Measurements from ENCODE around the gene MECP2. TPM values are rescaled to one million over a fixed set of nuclear protein-coding genes. Genes with fewer than 3 reads are reported as not detected.
A peak's percentile ranks its signal among the peaks of the same experiment; 100 is the strongest.

Gene MECP2
- total RNA-seq, 1 experiment from 2014 or later = 47.3 TPM

GRCh38 chrX:154092371-154092770, 5.1 kb downstream of the MECP2 start:
- Histone ChIP-seq H3K36me3 (ENCODE audit: low read depth, low read length) (peaks cover 12% of the 10 kb centered on the region), H3K27ac (ENCODE audit: low read length) (no peak overlapping the region), H3K4me2 (ENCODE audit: low read length) (peak overlapping the region; percentile 12; the same call in 1 of the 2 replicates), H3K9me3 (ENCODE audit: low read length) (no peaks in the 10 kb centered on the region), H2AFZ (ENCODE audit: low read length) (no peak overlapping the region), H3K79me2 (ENCODE audit: low read length) (peaks cover 98% of the 10 kb centered on the region), H4K20me1 (ENCODE audit: low read length) (peaks cover 53% of the 10 kb centered on the region), H3K9ac (ENCODE audit: low read length) (no peak overlapping the region), H3K4me3 (ENCODE audit: low read length) (no peak overlapping the region), H3F3A (ENCODE audit: low read length, unreplicated experiment) (no peaks in the 10 kb centered on the region), H3K4me1 (ENCODE audit: insufficient read depth, low read length) (peaks cover 27% of the 10 kb centered on the region), H3K27me3 (ENCODE audit: low read length) (no peaks in the 10 kb centered on the region), H3K9me2 (replicated peaks; ENCODE audit: low read length) (no peaks in the 10 kb centered on the region)
- ChIA-PET CTCF (interaction anchor here (0.6 kb wide), 1 partner anchor 56 kb away, joined by 4 read pairs; no protein-coding TSS in a partner anchor), POLR2A (ENCODE audit: unreplicated experiment) (no interaction called here)
- TF ChIP-seq CTCF (conservative IDR thresholded peaks at IDR 0.05; ENCODE audit: low read depth, low read length) (no peak), EZH2phosphoT487 (IDR thresholded peaks at IDR 0.05; ENCODE audit: borderline replicate concordance, low read length) (no peak), EZH2 (IDR thresholded peaks at IDR 0.05; ENCODE audit: low read length, unreplicated experiment) (no peak)
- no TSS peak for BruUV-seq (replicated peaks)
- DNase-seq = no peak
- no peak for ATAC-seq
- intact Hi-C loops (cut with micrococcal nuclease) = no loop called here

- Histone ChIP-seq H3K27ac (ENCODE audit: low read length) (no peak overlapping the region), H3K79me2 (ENCODE audit: low read length) (peaks cover 98% of the 10 kb centered on the region), H3K9me2 (replicated peaks; ENCODE audit: low read length) (no peaks in the 10 kb centered on the region), H3K4me3 (ENCODE audit: low read length) (no peak overlapping the region), H3K9me3 (ENCODE audit: low read length) (no peaks in the 10 kb centered on the region), H2AFZ (ENCODE audit: low read length) (no peak overlapping the region), H3K36me3 (ENCODE audit: low read depth, low read length) (peaks cover 12% of the 10 kb centered on the region), H3K4me1 (ENCODE audit: insufficient read depth, low read length) (peaks cover 27% of the 10 kb centered on the region), H4K20me1 (ENCODE audit: low read length) (peaks cover 52% of the 10 kb centered on the region), H3K9ac (ENCODE audit: low read length) (no peak overlapping the region), H3K4me2 (ENCODE audit: low read length) (no peak overlapping the region), H3K27me3 (ENCODE audit: low read length) (no peaks in the 10 kb centered on the region), H3F3A (ENCODE audit: low read length, unreplicated experiment) (no peaks in the 10 kb centered on the region)
- ChIA-PET POLR2A (ENCODE audit: unreplicated experiment) (no interaction called here), CTCF (interaction anchor here (0.6 kb wide), 1 partner anchor 57 kb away, joined by 4 read pairs; no protein-coding TSS in a partner anchor)
- intact Hi-C loops (cut with micrococcal nuclease) = no loop called here
- BruUV-seq (replicated peaks) = no TSS peak
- TF ChIP-seq EZH2phosphoT487 (IDR thresholded peaks at IDR 0.05; ENCODE audit: borderline replicate concordance, low read length) = no peak
- no peak for TF ChIP-seq CTCF (conservative IDR thresholded peaks at IDR 0.05; ENCODE audit: low read depth, low read length)
- no peak for TF ChIP-seq EZH2 (IDR thresholded peaks at IDR 0.05; ENCODE audit: low read length, unreplicated experiment)
- ATAC-seq (no peak), DNase-seq (no peak)
Measured at GRCh38 chrX:154091678-154092077, 5.8 kb downstream of the MECP2 start.

- BruUV-seq (replicated peaks) = no TSS peak
- no peaks in the 10 kb centered on the region for H3K9me2 ChIP-seq (replicated peaks; ENCODE audit: low read length)
Measured at GRCh38 chrX:154090731-154091130, 6.8 kb downstream of the MECP2 start.

More at GRCh38 chrX:154090731-154091130, 6.8 kb downstream of the MECP2 start:
- Histone ChIP-seq H3K9me3 (ENCODE audit: low read length) (no peaks in the 10 kb centered on the region), H4K20me1 (ENCODE audit: low read length) (peaks cover 43% of the 10 kb centered on the region), H3F3A (ENCODE audit: low read length, unreplicated experiment) (no peaks in the 10 kb centered on the region), H3K4me3 (ENCODE audit: low read length) (no peak overlapping the region), H3K27ac (ENCODE audit: low read length) (no peak overlapping the region), H3K27me3 (ENCODE audit: low read length) (no peaks in the 10 kb centered on the region), H3K9ac (ENCODE audit: low read length) (no peak overlapping the region), H3K4me1 (ENCODE audit: insufficient read depth, low read length) (peaks cover 23% of the 10 kb centered on the region), H3K36me3 (ENCODE audit: low read depth, low read length) (peaks cover 12% of the 10 kb centered on the region), H2AFZ (ENCODE audit: low read length) (no peak overlapping the region), H3K4me2 (ENCODE audit: low read length) (no peak overlapping the region), H3K79me2 (ENCODE audit: low read length) (peaks cover 90% of the 10 kb centered on the region)
- peak; percentile 42; the same call in 1 of the 2 replicates for ATAC-seq
- intact Hi-C loops (cut with micrococcal nuclease) = no loop called here
- POLR2A ChIA-PET (ENCODE audit: unreplicated experiment) = no interaction called here
- peak; percentile 11 for DNase-seq
- CTCF ChIA-PET = no interaction called here
- TF ChIP-seq CTCF (conservative IDR thresholded peaks at IDR 0.05; ENCODE audit: low read depth, low read length) = no peak
- TF ChIP-seq EZH2phosphoT487 (IDR thresholded peaks at IDR 0.05; ENCODE audit: borderline replicate concordance, low read length) = no peak
- TF ChIP-seq EZH2 (IDR thresholded peaks at IDR 0.05; ENCODE audit: low read length, unreplicated experiment) = no peak

All from PC-3 (cell line).